Activated CD4-positive, alpha-beta T cell treated with anti-CD3 and anti-CD28 coated beads, Interleukin-2, amount 50 U/mL, for 4 hours (primary cell): ENCODE measurements around the gene NRXN2.
A peak's percentile ranks its signal among the peaks of the same experiment; 100 is the strongest.
"Not testable (repeated sequence)": the region's sequence is repeated elsewhere in the genome, so short reads cannot be mapped to it uniquely, and the experiment has no call there.

Experiments
- DNase-seq, 2 experiments: peaks; one replicate each; pipeline ENCODE4 v3.0.0-alpha.2; 2020

NRXN2 gene

DNA sequence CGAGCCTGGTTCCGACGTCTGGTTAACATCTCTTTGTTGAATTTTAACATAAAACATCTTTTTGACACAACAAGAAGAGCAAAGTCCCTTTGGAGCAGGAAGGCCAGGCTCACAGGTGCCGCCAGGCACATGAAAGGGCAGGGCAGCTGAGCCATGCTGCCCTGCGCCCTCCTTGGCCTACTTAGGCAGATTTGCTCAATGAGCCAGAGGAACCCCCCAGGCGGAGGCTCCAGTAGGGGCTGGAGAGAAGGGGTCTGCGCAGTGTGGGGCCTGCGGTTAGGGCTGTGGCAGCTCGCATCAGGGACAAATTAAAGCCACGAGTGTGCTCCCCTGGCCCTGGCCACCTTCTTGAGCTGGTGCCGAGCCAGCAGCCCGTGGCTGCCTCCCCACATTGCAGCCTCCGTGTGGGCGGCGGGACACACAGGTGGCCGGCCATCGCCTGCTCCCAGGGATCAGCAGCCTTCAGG is 141.9 kb downstream of the NRXN2 start:
- DNase-seq, result no peak

DNA sequence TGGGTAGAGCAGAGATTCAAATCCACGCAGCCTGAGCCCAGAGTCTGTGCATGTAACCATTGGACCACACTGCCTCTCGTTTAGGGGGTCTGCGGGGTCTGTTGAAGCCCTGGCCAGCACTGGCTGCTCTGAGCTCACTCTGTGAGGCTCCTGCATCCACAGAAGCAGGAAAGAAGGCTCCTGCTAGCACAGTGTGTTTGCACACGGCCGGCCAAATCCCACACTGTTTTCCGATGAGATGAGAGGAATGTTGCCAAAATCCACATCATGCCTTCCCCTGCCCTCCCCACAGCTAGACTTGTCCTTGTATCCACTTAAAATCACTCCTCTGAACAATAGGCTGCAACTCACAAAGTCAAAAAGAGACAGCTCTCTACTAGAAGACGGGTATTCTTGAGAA is 142.6 kb downstream of the NRXN2 start:
- no peak for DNase-seq

DNA sequence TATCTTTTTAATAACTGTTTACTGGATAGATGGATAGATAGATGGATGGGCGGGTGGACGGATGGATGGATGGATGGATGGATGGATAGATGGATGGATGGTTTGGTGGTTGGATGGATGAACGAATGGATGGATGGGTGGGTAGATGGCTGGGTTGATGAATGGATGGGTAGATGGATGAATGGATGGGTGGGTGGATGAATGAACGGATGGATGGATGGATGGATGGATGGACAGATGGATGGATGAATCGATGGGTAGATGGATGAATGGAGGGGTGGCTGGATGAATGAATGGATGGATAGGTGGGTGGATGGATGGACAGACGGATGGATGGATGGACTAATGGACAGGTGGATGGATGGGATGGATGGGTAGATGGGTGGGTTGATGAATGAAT is 145.8 kb downstream of the NRXN2 start:
- DNase-seq, result no peak

- no peak for DNase-seq
Observed at GRCh38 chr11:64572143-64572542, 150.9 kb downstream of the NRXN2 start.

DNA sequence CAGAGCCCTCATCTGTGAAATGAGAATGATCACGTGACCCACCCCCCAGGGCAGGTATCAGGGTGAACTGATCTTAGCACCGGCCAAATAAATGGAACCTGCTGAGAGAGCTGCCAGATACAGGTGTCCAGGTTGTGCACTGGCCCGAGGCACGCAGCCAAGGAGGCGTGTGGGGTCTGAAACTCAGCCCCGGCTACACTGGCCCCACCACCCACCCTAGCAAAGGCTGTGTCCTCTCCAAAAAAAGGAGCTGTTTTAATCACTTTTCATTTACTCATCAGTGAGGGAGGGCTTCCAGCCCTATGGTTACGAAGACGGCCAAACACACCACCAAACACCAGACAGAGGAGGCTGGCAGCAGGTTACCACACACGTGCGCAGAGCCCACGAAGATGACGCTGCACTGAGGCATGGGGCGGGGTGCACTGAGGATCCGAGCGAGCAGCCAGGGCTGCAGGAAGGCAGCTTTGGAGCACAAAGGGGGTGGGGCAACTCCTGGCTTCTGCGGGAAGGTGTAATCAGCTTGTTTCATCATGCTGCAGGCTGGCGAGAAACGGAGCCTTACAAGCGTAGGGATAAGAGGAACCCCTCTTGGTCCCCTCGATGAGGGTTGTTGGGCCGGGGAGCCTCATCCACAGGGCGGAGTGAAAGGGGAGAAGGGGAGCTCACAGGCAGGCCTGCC is 151.4 kb downstream of the NRXN2 start:
- no peak for DNase-seq

DNA sequence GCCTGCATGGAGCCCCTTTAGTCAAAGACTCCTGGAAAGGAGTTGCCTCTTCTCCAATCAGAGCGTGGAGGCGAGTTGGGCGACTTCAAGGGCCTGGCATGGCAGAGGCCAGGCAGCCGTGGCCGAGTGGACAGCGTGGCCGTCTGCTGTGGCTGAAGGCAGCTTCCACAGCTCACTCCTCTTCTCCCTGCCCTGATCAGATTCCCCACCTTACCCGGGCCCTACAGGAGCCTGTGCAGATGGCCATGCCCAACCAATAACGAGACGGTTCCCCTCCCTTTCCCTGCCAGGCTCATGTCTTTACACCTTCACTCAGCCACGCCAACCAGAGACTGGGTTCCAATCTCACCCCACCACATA is 152.0 kb downstream of the NRXN2 start:
- no peak for DNase-seq

- DNase-seq, result no peak
Observed at GRCh38 chr11:64570341-64570740, 152.7 kb downstream of the NRXN2 start.

DNA sequence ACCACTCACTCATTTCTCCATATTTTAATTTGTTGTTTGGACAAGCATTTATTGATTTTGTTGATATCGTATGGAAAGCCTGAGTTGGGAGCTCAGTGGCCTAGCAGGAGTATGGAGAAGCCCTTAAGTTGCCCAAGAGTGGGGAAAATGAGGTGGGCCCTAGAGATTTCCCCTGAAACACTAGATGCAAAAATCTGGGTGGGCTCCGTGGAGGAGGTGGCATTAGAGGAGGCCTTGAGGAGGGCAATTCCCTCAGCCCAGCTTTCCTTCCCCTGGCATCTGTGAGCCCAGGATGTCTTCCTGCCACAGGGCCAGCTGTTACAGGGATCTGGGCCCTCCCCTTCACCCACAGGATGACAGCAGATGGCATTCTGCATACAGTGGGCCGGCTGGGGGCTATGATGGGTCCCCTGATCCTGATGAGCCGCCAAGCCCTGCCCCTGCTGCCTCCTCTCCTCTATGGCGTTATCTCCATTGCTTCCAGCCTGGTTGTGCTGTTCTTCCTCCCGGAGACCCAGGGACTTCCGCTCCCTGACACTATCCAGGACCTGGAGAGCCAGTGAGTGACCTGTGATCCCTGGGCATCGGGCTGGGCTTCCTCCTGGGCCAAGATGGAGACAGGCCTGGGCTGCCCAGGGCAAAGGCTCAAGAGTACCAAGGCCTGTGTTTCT is 153.6 kb downstream of the NRXN2 start:
- no peak for DNase-seq

DNA sequence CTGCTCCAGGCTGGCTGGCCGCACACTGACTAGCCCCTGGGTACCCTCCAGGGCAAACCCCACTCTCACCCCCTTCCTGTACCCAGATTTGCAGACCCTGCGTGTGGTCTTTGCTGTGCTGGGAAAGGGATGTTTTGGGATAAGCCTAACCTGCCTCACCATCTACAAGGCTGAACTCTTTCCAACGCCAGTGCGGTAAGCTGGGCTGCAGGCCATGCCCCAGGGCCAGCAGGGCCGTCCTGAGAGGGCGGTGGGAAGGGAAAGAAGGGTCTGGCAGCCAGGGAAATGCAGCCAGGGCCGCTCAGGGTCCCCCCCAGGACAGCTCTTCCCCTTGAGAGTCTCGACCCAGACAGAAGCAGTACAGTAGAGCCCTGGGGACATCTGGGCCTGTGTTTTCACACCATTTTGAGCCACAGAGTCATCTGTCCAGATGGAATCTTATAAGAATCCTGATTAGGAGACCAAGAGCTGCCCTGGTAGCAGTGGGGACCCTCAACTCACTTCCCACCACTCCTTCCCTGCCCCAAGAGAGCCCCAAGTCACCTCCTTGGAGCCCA is 154.3 kb downstream of the NRXN2 start:
- no peak for DNase-seq

- DNase-seq, result no peak
Observed at GRCh38 chr11:64568041-64568571, 154.9 kb downstream of the NRXN2 start.

DNA sequence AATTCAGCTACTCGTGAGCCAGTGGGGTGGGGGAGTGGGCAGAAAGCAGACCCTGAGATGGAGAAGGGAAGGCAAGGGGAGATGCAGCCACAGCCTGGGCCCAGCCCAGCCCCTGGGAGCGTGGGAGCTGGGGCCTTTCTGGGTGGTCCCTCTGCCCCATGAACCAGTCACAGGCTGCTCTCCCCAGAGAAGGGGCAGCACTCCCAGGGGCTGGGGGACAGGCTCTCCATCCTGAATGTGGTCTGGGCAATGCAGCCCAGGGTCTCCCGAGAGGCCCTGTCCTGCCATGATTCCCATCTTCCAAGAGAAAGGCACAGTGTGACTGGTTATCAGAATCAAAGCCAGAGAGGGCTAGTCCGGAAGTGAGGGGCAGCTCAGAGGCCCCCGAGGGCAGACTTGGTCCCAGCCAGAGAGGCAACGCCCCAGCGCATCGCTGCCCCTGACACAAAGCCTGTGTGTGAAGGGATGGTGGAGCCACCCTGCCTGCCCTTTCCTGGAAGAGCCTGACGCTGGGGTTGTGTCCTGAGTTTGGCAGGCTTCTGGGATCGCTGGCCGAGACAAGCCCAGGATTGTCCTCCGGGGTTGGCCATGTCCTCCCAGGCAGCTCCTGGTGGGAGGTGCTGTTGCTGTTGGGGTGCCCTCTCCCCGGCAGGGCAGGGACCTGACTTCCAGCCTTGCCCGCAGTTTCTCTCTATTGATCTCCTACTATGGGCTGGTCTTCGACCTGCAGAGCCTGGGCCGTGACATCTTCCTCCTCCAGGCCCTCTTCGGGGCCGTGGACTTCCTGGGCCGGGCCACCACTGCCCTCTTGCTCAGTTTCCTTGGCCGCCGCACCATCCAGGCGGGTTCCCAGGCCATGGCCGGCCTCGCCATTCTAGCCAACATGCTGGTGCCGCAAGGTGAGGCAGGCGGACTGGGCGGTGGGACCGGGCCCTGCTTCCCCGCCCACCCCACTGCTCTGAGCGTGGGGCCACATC is 155.8 kb downstream of the NRXN2 start:
- DNase-seq, result no peak

DNA sequence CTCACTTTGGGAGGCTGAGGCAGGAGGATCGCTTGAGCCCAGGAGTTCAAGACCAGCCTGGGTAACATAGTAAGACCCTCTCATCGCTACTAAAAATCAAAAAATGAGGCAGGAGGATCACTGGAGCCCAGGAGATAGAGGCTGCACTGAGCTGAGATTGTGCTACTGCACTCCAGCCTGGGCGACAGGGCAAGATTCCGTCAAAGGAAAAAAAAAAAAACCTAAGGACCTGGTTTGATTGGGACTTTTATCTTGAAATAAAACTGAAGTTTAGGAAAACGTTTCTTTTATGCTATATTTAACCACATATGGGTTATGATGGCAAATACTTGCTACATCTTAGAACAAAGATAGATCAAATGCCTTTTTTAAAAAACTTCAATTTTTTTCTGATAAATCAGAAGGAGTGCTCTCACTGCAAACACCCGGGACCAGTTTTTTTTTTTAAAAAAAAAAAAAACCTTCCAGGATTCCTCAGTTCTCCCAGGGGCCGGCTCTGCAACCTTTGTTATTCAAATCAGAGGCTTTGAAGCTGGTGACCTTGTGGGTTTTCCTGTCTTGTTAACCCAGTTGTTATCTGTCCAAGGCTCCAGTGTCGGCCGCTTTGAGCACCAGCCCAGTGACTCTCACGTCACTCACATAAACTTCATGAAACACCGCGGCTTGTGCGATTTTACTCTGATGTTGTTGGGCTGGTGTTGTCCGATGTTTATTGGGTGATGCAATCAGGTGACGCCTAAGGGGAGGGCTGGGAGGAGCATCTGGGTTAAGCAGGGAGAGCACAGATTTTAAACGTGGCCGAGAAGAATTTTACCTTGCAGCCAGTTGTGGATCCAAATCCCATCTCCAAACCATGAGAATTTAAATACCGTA is 156.7 kb downstream of the NRXN2 start:
- peak; percentile 19 to 24 for DNase-seq

DNA sequence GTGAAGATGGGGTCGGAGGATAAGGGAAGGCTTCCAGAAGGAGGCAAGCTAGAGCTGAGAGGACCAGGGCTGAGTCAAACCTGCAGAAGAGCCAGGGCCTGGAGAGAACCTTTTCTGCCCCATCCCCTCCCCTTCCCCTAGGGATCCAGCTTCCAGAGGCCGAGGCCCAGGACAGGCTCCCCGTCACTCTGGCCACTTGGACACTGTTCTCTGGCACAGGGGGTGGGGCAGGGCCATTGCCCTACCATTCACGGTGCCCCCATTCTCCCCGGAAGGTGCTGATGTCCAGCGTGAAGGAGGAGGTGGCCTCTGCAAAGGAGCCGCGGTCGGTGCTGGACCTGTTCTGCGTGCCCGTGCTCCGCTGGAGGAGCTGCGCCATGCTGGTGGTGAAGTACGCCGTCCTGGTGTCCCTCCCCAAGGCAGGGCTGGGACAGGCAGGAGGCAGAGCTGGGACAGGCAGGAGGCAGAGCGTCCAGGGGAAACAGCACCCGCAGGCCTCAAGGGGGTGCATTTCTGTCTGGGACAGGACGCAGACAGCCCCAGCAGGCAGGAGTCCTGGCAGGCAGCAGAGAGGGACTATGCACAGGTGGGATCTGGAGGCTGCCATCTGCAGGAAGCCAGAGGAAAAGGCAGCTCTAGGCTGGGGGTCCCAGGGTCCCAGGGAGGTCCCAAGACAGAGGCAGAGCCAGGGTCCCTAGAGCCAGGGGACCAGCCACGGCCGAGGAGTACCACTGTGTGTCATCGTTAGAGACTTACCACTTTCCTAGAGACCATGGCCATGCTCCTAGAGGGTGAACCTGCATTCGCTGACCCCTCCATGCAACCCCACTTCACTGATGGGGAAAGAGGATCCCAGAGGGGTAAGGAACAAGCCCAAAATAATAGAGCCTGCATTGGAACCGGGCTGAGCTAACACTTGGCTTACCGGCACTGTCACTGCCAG is 157.8 kb downstream of the NRXN2 start:
- no peak for DNase-seq

DNA sequence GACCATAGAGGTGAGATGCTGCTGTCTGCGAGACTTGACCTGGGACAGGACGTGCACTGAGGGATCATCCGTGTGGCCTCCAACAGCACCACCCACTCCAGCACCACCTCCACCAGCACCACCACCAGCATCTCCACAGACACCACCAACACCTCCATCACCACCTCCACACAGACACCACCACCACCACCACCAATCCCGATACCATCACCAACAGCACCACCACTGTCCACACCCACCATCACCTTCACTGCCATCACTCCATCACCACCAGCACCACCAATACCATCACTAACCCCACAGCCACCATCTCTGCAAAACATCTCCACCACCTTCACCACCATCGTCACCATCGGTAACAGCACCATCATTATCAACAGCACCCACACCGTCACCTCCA is 158.6 kb downstream of the NRXN2 start:
- DNase-seq, result no peak

GRCh38 chr11:64563966-64564365 is 159.0 kb downstream of the NRXN2 start:
- no peak for DNase-seq

DNA sequence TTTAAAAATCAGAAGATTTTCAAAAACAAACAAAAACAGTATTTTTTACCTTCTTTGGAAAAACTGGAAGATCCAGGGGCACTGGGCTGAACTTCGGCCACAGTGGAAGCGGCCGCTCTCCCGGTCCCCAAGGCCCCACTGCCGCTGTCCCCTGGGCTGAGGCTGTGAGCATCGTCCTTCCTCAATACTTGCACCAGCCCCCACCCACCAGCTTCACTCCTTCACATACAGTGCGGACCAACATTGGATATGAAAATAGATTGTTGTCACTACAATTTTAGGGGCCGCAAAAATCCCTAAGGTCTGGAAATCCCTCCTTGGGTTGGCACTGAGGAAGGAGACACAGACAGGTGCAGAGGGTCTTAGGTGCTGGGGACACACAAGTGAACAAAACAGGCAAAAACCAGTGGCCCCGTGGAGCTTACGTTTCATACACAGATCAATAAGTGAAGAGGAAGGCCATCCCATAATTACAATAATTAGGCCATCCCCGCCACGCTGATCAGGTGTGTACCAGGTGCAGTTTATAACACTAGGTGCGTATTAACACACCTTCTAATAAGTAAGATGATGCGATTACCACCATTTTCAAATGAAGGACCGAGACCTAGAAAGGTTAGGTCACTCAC is 160.2 kb downstream of the NRXN2 start:
- no peak for DNase-seq

GRCh38 chr11:64561984-64562722 is 160.8 kb downstream of the NRXN2 start:
- DNase-seq, result no peak

- DNase-seq, result not testable (repeated sequence)
Observed at GRCh38 chr11:64561429-64561828, 161.6 kb downstream of the NRXN2 start.

DNA sequence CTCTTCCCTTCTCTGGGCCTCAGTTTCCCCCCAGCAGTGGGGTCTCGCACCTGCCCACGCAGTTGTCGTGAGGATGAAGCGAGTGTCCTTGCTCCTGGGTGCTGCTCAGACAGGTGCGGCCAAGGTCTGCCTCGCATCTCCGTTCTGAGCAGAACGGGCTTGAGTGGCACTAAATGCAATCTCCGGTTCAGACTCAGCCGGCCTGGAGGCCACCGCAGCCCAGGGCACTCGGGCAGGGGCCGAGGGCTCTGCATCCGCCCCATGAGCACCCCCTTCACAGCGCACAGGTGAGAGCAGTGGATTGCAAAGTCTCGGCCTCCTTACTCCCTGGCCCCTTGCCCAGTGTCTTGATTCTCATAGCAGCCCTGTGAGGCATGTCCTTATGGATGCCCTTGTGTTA is 162.1 kb downstream of the NRXN2 start:
- DNase-seq, result no peak
